ENCODE results near the gene KCNK1. TPM values are rescaled to one million over a fixed set of nuclear protein-coding genes. Genes with fewer than 3 reads are reported as not detected.

KCNK1 gene
- 10 to 100 TPM in 3 of 4 donors, 1 to 10 TPM in 1; 1.2 to 25.7 (median 21.7) TPM for total RNA-seq

DNA sequence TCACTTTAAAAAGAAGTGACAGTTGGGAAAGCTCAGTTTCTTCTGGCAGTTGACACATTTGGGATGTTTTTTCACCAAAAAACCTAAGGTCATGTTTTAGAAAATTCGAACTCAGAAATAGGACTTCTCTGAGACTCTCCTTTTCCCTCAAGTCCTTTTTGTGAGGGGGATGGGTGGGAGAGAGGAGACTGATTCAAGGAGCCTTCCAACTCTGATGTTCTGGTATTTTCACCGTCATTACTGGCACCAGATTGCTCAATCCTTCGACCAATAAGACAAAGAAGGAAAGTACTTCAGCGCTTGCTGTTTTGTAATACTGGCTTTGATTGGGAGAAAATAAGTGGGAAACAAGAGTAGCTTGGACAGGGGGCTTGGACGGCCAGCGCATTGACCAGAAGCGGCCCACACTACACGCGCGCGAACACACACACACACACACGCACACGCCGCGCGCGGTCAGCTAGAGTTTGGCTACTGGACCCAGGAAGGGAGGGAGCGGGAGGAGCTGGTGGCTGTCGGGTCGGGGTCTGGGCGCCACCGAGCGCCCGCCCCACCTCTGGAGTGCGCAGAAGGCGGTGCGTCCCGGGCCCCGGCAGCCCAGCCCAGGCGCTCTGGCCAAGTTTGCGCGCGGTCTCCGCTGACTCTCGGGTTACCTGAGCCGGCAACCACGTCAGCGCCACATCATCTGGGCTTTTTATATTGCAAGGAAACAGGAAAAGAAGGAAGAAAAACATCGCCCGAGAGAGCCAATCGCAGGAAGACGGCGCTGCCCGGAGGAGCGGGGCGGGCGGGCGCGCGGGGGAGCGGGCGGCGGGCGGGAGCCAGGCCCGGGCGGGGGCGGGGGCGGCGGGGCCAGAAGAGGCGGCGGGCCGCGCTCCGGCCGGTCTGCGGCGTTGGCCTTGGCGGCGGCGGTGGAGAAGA is at the start of gene KCNK1:
KCNK1 (plus strand) TSS at position 855 of the 921 bp plus-strand sequence; CDS start at position 921, 66 bp downstream.
- DNase-seq, result peak; percentile 85
- TF ChIP-seq, protein P1, sequence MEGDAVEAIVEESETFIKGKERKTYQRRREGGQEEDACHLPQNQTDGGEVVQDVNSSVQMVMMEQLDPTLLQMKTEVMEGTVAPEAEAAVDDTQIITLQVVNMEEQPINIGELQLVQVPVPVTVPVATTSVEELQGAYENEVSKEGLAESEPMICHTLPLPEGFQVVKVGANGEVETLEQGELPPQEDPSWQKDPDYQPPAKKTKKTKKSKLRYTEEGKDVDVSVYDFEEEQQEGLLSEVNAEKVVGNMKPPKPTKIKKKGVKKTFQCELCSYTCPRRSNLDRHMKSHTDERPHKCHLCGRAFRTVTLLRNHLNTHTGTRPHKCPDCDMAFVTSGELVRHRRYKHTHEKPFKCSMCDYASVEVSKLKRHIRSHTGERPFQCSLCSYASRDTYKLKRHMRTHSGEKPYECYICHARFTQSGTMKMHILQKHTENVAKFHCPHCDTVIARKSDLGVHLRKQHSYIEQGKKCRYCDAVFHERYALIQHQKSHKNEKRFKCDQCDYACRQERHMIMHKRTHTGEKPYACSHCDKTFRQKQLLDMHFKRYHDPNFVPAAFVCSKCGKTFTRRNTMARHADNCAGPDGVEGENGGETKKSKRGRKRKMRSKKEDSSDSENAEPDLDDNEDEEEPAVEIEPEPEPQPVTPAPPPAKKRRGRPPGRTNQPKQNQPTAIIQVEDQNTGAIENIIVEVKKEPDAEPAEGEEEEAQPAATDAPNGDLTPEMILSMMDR (IDR thresholded peaks at IDR 0.05), result no peak
- TF ChIP-seq POLR2A (IDR thresholded peaks at IDR 0.05) (peak; percentile 86), POLR2AphosphoS5 (IDR thresholded peaks at IDR 0.05) (peak; percentile 41 to 79 (median 52)), EP300 (IDR thresholded peaks at IDR 0.05; ENCODE audit: low read depth) (no peak)
- Histone ChIP-seq H3K4me1 (peaks cover 0 to 11% (median 0%) of the 10 kb centered on the region in 4 donors), H3K27ac (peak within 1 kb of the TSS; percentile 84 to 88 (median 86)), H3K27me3 (peaks cover 18% of the 10 kb centered on the region), H3K36me3 (no peaks in the 10 kb centered on the region), H3K9me3 (no peaks in the 10 kb centered on the region), H3K4me3 (peak within 1 kb of the TSS; percentile 52 to 70 (median 58))
- intact Hi-C loops (cut with DNase I; ENCODE audit: low total_unique reads), result no loop called here
- 3 to 11% methylated on average over 20 to 64 of the region's 70 CpGs for WGBS, 2 donors (ENCODE audit: low coverage in 1 of 2)
- in situ Hi-C loops (cut with MboI; ENCODE audit: low pct_ligation_motif_present in 1 of 4, low pct_unique_long_range_greater_than_20kb in 1 of 4, low sequenced_read_pairs in 3 of 4), result no loop called here

DNA sequence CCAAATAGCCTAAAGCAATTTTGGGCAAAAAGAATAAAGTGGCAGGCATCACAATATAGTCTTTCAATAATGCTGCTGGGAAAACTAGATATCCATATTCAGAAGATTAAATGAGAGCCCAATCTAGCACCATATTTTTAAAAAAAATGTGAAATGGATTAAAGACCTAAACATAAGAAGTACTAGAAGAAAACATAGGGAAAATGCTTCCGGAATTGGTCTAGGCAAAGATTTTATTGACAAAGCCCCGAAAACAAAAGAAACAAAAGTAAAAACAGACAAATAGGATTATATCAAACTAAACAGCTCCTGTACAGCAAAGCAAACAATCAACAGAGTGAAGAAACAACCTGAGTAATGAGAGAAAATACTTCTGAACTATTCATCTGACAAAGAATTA is 48.6 kb upstream of the KCNK1 start:
- H3K27ac ChIP-seq, result no peak overlapping the region
- DNase-seq, result no peak
- no peaks in the 10 kb centered on the region for H3K27me3 ChIP-seq
- H3K9me3 ChIP-seq, result peaks cover 18 to 20% of the 10 kb centered on the region in 2 donors
- no peaks in the 10 kb centered on the region for H3K36me3 ChIP-seq
- in situ Hi-C loops (cut with MboI; ENCODE audit: low pct_ligation_motif_present in 1 of 4, low pct_unique_long_range_greater_than_20kb in 1 of 4, low sequenced_read_pairs in 3 of 4) (no loop called here), intact Hi-C loops (cut with DNase I; ENCODE audit: low total_unique reads) (no loop called here)
- TF ChIP-seq, protein P1 (IDR thresholded peaks at IDR 0.05), result no peak
- no peak for TF ChIP-seq POLR2AphosphoS5 (IDR thresholded peaks at IDR 0.05)
- TF ChIP-seq POLR2A (IDR thresholded peaks at IDR 0.05), result no peak
- TF ChIP-seq EP300 (IDR thresholded peaks at IDR 0.05; ENCODE audit: low read depth), result no peak
- no peak overlapping the region for H3K4me3 ChIP-seq
- no peaks in the 10 kb centered on the region for H3K4me1 ChIP-seq
- 85 to 91% methylated on average over 2 of the region's 2 CpGs for WGBS, 2 donors (ENCODE audit: low coverage in 1 of 2)

DNA sequence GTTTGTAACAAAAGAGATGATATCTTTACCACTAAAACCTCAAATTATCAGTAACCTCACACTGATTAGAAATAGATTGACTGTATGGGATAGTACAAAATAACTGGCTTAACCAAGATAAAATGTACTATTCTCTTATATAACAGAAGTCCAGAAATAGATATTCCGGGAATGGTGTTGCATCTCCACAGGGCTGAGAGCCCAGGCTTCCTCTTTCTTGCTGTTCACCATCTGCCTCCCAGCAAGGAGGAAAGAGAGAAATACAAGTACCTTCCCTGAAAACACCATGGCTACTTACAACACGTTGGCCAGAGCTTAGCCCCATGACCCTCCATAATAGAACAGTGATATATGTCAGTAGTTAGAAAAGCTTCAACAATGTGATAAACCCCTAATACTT is 47.0 kb upstream of the KCNK1 start:
- TF ChIP-seq POLR2AphosphoS5 (IDR thresholded peaks at IDR 0.05), result no peak
- TF ChIP-seq EP300 (IDR thresholded peaks at IDR 0.05; ENCODE audit: low read depth), result no peak
- TF ChIP-seq, protein P1 (IDR thresholded peaks at IDR 0.05), result no peak
- TF ChIP-seq POLR2A (IDR thresholded peaks at IDR 0.05), result no peak
- WGBS, 2 donors (ENCODE audit: low coverage in 1 of 2), result 58 to 60% methylated on average over 2 of the region's 2 CpGs
- intact Hi-C loops (cut with DNase I; ENCODE audit: low total_unique reads), result no loop called here

DNA sequence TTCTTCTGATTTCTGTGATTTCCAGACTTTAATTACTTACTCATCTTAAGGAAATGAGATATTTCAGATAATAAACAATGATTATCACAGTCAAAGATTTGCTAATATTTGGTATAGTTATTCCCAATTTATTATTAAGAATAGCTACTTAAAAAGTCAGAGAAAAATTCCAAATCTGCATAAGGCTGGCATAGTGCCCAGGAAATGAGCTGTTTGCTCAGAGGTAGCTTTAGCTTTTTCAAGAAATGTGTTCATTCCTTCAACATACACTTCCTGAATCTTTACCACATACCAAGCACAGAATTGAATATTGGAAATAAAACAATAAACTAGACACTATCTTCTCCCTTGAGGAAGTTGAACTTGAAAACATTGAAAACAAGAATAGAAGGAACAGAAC is 44.3 kb upstream of the KCNK1 start:
- Histone ChIP-seq H3K27me3 (no peaks in the 10 kb centered on the region), H3K9me3 (peaks cover 0 to 3% of the 10 kb centered on the region in 2 donors), H3K27ac (no peak overlapping the region), H3K4me1 (no peaks in the 10 kb centered on the region), H3K36me3 (no peaks in the 10 kb centered on the region), H3K4me3 (no peak overlapping the region)
- in situ Hi-C loops (cut with MboI; ENCODE audit: low pct_ligation_motif_present in 1 of 4, low pct_unique_long_range_greater_than_20kb in 1 of 4, low sequenced_read_pairs in 3 of 4), result no loop called here
- TF ChIP-seq EP300 (IDR thresholded peaks at IDR 0.05; ENCODE audit: low read depth) (no peak), POLR2A (IDR thresholded peaks at IDR 0.05) (no peak), POLR2AphosphoS5 (IDR thresholded peaks at IDR 0.05) (no peak)
- TF ChIP-seq, protein P1 (IDR thresholded peaks at IDR 0.05), result no peak
- intact Hi-C loops (cut with DNase I; ENCODE audit: low total_unique reads), result no loop called here
- DNase-seq, result no peak

More for the DNA sequence above, 47.0 kb upstream of the KCNK1 start:
- H3K27me3 ChIP-seq, result no peaks in the 10 kb centered on the region
- no peak for DNase-seq
- H3K36me3 ChIP-seq, result no peaks in the 10 kb centered on the region
- H3K27ac ChIP-seq, result no peak overlapping the region
- no peak overlapping the region for H3K4me3 ChIP-seq
- peaks cover 7 to 11% of the 10 kb centered on the region in 2 donors for H3K9me3 ChIP-seq
- H3K4me1 ChIP-seq, result no peaks in the 10 kb centered on the region
- in situ Hi-C loops (cut with MboI; ENCODE audit: low pct_ligation_motif_present in 1 of 4, low pct_unique_long_range_greater_than_20kb in 1 of 4, low sequenced_read_pairs in 3 of 4), result no loop called here
